Gastrocnemius medialis (tissue), 4 donors: ENCODE data around the gene HYAL4. TPM values are rescaled to one million over a fixed set of nuclear protein-coding genes. Genes with fewer than 3 reads are reported as not detected.

Source experiments
- ATAC-seq, 2 donors: fragments of 150-250 bp; one replicate each; pipeline ENCODE4 v1.9.1; 2016
- DNase-seq, 2 donors: peaks; one replicate each; pipeline ENCODE4 v3.0.0-alpha.2; 2019
- H3K27ac ChIP-seq, 4 donors: fragments of 200-600 bp; sonication (generic); 1 replicate in 1 of 4; 2 replicates in 3 of 4; pipeline ENCODE4 v1.5.1; 2016 to 2018; ENCODE audit warnings: mild to moderate bottlenecking in 2 of 4, moderate library complexity in 1 of 4
- H3K27me3 ChIP-seq, 3 donors: fragments of 200-600 bp; sonication (generic) in 2 of 3; 1 replicate in 1 of 3; 2 replicates in 2 of 3; pipeline versions ENCODE4 v1.5.1 to v1.6.0; 2016 to 2019; ENCODE audit warnings: mild to moderate bottlenecking in 1 of 3, moderate library complexity in 1 of 3
- H3K36me3 ChIP-seq, 2 donors: fragments of 200-600 bp; sonication (generic) in 1 of 2; one replicate each; pipeline ENCODE4 v1.5.1; 2017 to 2018
- H3K4me1 ChIP-seq, 2 donors: fragments of 200-600 bp; sonication (generic) in 1 of 2; one replicate each; pipeline ENCODE4 v1.5.1; 2016 to 2017; ENCODE audit warnings: mild to moderate bottlenecking in 2 of 2
- H3K4me3 ChIP-seq, 4 donors: fragments of 200-600 bp; sonication (generic) in 3 of 4; 1 replicate in 1 of 4; 2 replicates in 3 of 4; pipeline ENCODE4 v1.5.1; 2016 to 2019; ENCODE audit warnings: mild to moderate bottlenecking in 2 of 4
- H3K9me3 ChIP-seq, 3 donors: fragments of 200-600 bp; sonication (generic) in 2 of 3; 1 replicate in 1 of 3; 2 replicates in 2 of 3; pipeline ENCODE4 v1.5.1; 2016 to 2019
- CTCF ChIP-seq, 5 experiments: fragments of 450-650 bp in 3 of 5; fragments of 200-600 bp in 2 of 5; sonication (generic) in 2 of 5; IDR thresholded peaks in 4 of 5; conservative IDR thresholded peaks in 1 of 5; 1 replicate in 4 of 5; 2 replicates in 1 of 5; pipeline ENCODE4 v1.5.1; 2016 to 2019; ENCODE audit warnings: antibody characterized with exemption in 5 of 5, mild to moderate bottlenecking in 3 of 5, moderate library complexity in 3 of 5
- POLR2A ChIP-seq, 2 donors: fragments of 450-650 bp; IDR thresholded peaks; one replicate each; pipeline ENCODE4 v1.6.1; 2017; ENCODE audit warnings: antibody characterized with exemption in 2 of 2, mild to moderate bottlenecking in 2 of 2, moderate library complexity in 2 of 2
- in situ Hi-C, 4 donors: fragments of 200-750 bp; cut with MboI; loops; one replicate each; pipeline versions ENCODE4 v1.15.0 to v1.8.0; 2017; ENCODE audit warnings: low sequenced_read_pairs in 4 of 4
- intact Hi-C: fragments of 100-400 bp; cut with DNase I; formaldehyde crosslinking; loops from one replicate; pipeline ENCODE4 v1.15.1; 2023; ENCODE audit warnings: low total_unique reads
- total RNA-seq, 4 donors: library from RNA; depleted of rRNA; stranded (reverse); fragments of >200 nt; gene quantifications; one replicate each; pipeline versions ENCODE4 v1.1.0 to v1.2.3, GENCODE V29; 2016

Gene HYAL4
- total RNA-seq = 10 to 100 TPM in 1 of 4 donors, 1 to 10 TPM in 2, under 1 TPM in 1; 0.73 to 11.0 (median 5.7) TPM

- Histone ChIP-seq H3K36me3 (no peaks in the 10 kb centered on the region), H3K4me3 (no peak within 1 kb of the TSS), H3K27ac (peak within 1 kb of the TSS; percentile 68 to 91 (median 82)), H3K4me1 (peaks cover 7 to 22% of the 10 kb centered on the region in 2 donors), H3K27me3 (no peaks in the 10 kb centered on the region), H3K9me3 (no peaks in the 10 kb centered on the region)
- ATAC-seq = no peak
- in situ Hi-C loops (no loop called here), intact Hi-C loops (no loop called here)
- DNase-seq = no peak
- TF ChIP-seq CTCF (IDR thresholded peaks at IDR 0.05 in 4 of 5, conservative IDR thresholded peaks at IDR 0.05 in 1 of 5) = no peak
- no peak for TF ChIP-seq POLR2A (IDR thresholded peaks at IDR 0.05)
These were observed at the start of gene HYAL4 for GRCh38 chr7:123844712-123845219. Gene HYAL4, plus strand, starts transcription at chr7:123845169. Its CDS starts 23,105 bp downstream, at chr7:123868274.

GRCh38 chr7:123795917-123796316 lies 49.1 kb upstream of the HYAL4 start:
- in situ Hi-C loops = loop anchor here in 2 of 4 donors (5.0 to 10.0 kb wide), 2 partner anchors 66 to 79 kb away; no protein-coding TSS in a partner anchor

GRCh38 chr7:123796568-123796967 lies 48.4 kb upstream of the HYAL4 start:
- no peak for DNase-seq
- no peak for ATAC-seq
- Histone ChIP-seq H3K4me3 (no peak overlapping the region), H3K27me3 (no peaks in the 10 kb centered on the region), H3K4me1 (peaks cover 0 to 15% of the 10 kb centered on the region in 2 donors), H3K9me3 (no peaks in the 10 kb centered on the region), H3K36me3 (no peaks in the 10 kb centered on the region), H3K27ac (no peak overlapping the region)
- TF ChIP-seq CTCF (IDR thresholded peaks at IDR 0.05 in 4 of 5, conservative IDR thresholded peaks at IDR 0.05 in 1 of 5) (no peak), POLR2A (IDR thresholded peaks at IDR 0.05) (no peak)
- intact Hi-C loops (loop anchor here (5.0 kb wide), 1 partner anchor 121 kb away; no protein-coding TSS in a partner anchor), in situ Hi-C loops (loop anchor here in 2 of 4 donors (5.0 to 10.0 kb wide), 2 partner anchors 66 to 78 kb away; no protein-coding TSS in a partner anchor)

More at GRCh38 chr7:123795917-123796316, 49.1 kb upstream of the HYAL4 start:
- intact Hi-C loops = loop anchor here (5.0 kb wide), 1 partner anchor 121 kb away; no protein-coding TSS in a partner anchor
- DNase-seq (no peak), ATAC-seq (no peak)
- no peak overlapping the region for H3K27ac ChIP-seq
- no peaks in the 10 kb centered on the region for H3K36me3 ChIP-seq
- no peaks in the 10 kb centered on the region for H3K27me3 ChIP-seq
- H3K4me1 ChIP-seq = peaks cover 0 to 15% of the 10 kb centered on the region in 2 donors
- no peaks in the 10 kb centered on the region for H3K9me3 ChIP-seq
- no peak overlapping the region for H3K4me3 ChIP-seq
- TF ChIP-seq CTCF (IDR thresholded peaks at IDR 0.05 in 4 of 5, conservative IDR thresholded peaks at IDR 0.05 in 1 of 5) = no peak
- no peak for TF ChIP-seq POLR2A (IDR thresholded peaks at IDR 0.05)

- ATAC-seq (peak; percentile 93 to 96), DNase-seq (no peak)
- peak overlapping the region in 1 of 4 donors; percentile 28 for H3K4me3 ChIP-seq
- H3K9me3 ChIP-seq = no peaks in the 10 kb centered on the region
- in situ Hi-C loops = loop anchor here in 2 of 4 donors (5.0 to 10.0 kb wide), 2 partner anchors 64 to 77 kb away; no protein-coding TSS in a partner anchor
- intact Hi-C loops = loop anchor here (2.0 to 5.0 kb wide), 3 partner anchors 67 to 119 kb away; no protein-coding TSS in a partner anchor
- no peaks in the 10 kb centered on the region for H3K27me3 ChIP-seq
- H3K36me3 ChIP-seq = no peaks in the 10 kb centered on the region
- peak overlapping the region; percentile 44 to 83 (median 62) for H3K27ac ChIP-seq
- H3K4me1 ChIP-seq = peaks cover 0 to 15% of the 10 kb centered on the region in 2 donors
- TF ChIP-seq POLR2A (IDR thresholded peaks at IDR 0.05) = no peak
- peak in 4 of 5 experiments; percentile 46 to 84 (median 66) for TF ChIP-seq CTCF (IDR thresholded peaks at IDR 0.05 in 4 of 5, conservative IDR thresholded peaks at IDR 0.05 in 1 of 5)
These were observed 47.1 kb upstream of the HYAL4 start for GRCh38 chr7:123797673-123798531.
